NCI-H460 (cell line): ENCODE data around the gene CERS1. TPM values are rescaled to one million over a fixed set of nuclear protein-coding genes. Genes with fewer than 3 reads are reported as not detected.
A peak's percentile ranks its signal among the peaks of the same experiment; 100 is the strongest.

ENCODE experiments used
- DNase-seq: peaks from one replicate; pipeline ENCODE4 v3.0.0-alpha.2; 2016; ENCODE audit warnings: low read depth; ENCODE audit errors: extremely low read depth
- polyA plus RNA-seq: library from polyadenylated mRNA; depleted of rRNA; stranded (reverse); fragments of >200 nt; gene quantifications from 2 replicates; pipeline ENCODE4 v1.2.3, GENCODE V29; 2014; cell fraction: nucleus; rRNA removed
- total RNA-seq: library from RNA; depleted of rRNA; stranded (reverse); fragments of >200 nt; shearing (Covaris generic); gene quantifications from 2 replicates; pipeline ENCODE4 v1.2.3, GENCODE V29; 2014; rRNA removed

CERS1 gene
- total RNA-seq = 5.2 and 7.0 TPM in 2 replicates
- polyA plus RNA-seq = 6.9 and 7.1 TPM in 2 replicates

GRCh38 chr19:18895824-18896341 is at the start of gene CERS1:
TSS of gene CERS1 (minus strand) at chr19:18896158. CDS start at chr19:18896072, 86 bp downstream.
- DNase-seq = no peak

DNA sequence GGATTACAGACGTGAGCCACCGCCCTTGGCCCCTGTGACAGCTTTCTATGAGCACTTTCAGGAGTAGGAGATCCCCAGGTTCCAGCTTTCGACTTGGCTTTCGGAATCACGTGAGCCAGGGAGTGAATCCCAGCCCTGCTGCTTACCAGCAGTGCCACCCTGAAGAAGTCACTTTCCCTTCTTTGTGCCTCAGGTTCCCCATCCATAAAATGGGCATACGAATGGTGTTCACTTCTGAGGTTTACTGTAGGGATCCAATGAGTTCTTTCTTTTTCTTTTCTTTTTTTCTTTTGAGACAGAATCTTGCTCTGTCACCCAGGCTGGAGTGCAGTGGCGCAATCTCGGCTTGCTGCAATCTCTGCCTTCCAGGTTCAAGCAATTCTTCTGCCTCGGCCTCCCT is 49.3 kb upstream of the CERS1 start:
- no peak for DNase-seq

DNA sequence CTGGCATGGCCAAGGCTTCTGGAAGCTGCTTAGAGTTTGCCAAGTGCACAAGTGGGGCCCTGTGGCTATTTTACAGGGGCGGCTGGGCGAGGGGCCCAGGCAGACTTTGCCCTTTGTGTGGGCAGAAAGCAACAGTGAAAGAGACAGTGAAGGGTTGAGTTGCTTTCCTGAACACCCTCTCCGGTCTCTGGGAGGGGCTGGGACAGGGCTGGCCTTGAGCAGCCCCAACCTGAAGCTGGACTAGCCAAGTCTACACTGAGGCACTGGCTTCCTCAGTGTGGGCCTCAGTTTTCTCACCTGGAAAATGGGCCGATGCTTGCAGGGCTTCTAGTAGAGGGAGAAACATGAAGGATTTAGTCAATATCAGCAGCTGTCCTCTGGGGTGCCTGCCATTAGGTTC is 47.5 kb upstream of the CERS1 start:
- DNase-seq = no peak

- DNase-seq = no peak
Observed at GRCh38 chr19:18942692-18943091, 46.7 kb upstream of the CERS1 start.

- DNase-seq = no peak
Observed at GRCh38 chr19:18941628-18942354, 45.8 kb upstream of the CERS1 start.

DNA sequence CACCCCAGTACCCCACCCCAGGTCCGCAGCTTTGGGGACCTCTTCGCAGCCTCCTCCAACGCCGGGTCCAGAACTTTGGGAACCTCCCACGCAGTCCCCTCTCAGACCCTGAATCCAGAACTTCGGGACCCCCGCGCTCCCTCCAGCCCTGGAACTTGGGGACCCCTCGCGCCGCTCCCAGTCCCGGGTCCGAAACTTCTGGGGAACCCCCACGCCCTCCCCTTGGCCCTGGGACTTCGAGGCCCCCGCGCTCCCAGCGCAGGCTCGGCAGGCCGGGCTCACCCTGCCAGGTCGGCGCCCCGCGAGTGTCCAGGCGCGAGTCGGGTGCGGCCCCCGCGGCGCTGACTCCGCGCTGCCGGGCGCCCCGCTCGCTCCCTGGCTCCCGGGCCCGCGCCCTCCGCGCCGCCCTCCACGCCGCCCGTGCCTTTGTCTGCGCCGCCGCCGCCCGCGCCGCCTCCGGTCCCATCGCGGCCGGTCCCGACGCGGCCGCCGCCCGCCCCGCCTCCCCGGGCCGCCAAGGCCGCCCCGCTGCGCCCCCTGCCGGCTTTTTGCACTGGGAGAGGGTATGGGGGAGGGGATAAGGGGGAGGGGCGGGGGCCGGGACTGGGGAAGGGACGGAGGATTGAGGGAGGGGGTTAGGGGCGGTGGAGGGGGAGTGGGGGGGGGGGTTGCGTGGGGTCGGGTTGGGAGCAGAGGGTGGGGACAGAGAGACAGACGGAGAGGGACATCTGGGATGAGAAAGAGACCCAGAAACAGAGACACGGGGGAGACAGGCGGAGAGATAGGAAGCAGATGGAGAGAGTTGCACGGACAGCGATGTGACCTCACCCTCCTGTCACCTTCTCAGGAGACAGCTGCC is 45.0 kb upstream of the CERS1 start, which contains the start of gene HOMER3:
Gene HOMER3, minus strand, starts transcription at position 449 of the 859 bp plus-strand sequence. CDS start 2,235 bp downstream, outside the sequence.
- DNase-seq = peak; percentile 53

- DNase-seq = no peak
Observed at GRCh38 chr19:18939922-18940768, 44.2 kb upstream of the CERS1 start.

GRCh38 chr19:18939163-18939562 is 43.2 kb upstream of the CERS1 start:
- DNase-seq = no peak

DNA sequence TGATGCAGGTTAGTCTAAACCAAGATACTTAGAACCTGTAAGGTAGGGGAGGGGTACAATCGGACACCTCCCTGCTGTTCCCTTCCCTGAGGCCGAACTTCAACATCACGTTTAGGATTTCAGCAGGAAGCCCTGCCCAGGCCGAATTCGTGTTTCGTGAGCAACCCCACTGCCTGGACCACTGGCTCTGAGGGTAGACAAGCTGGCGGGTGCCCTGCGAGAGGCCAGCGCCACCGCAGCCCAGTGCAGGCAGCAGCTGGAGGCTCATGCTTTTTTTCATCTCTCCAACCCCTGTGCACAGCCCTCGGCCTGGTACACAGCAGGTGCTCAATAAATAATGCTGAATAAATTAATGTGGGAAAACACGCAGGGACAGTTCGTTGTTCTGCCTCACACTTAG is 37.3 kb upstream of the CERS1 start:
- no peak for DNase-seq

- DNase-seq = peak; percentile 62
Observed at GRCh38 chr19:18932216-18932841, 36.4 kb upstream of the CERS1 start.

DNA sequence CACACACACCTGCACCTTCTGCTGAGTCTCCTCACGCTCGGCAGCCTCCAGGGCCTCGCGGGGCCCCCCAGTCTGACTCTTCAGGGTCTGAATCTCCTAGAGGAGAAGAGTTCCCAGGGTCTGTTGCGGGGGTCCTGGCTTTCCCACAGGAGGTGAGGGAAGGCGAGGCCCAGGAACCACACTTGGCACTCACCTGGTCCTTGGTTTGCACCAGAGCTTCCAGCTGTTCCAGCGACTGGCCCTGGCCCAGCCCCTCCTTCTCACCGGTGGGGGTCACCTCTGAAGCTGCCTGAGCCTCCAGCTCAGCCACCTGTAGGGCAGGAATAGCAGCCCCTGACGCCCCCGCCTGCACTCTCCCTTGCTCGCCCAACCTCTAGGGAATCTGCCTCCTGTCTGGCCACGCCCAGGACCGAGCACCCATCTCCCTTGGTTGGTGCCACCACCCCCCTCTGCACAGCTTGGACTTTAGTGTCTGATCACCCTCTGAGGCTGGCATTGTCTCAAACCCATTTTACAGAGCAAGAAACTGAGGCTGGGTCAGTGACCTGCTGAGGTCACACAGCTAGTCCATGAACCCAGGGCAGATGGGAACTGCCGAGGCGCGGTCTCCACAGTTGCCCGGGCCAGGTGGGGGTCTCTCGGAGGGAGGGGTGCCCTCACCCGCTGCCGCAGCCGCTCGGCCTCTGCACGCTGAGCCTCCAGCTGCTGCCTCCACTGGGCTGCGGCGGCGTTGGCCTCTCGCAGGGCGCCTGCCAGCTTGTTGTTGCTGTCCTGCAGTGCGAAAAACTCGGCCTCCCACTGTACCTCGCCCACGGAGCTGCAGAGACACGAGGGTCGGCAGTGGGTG is 35.6 kb upstream of the CERS1 start:
- no peak for DNase-seq

DNA sequence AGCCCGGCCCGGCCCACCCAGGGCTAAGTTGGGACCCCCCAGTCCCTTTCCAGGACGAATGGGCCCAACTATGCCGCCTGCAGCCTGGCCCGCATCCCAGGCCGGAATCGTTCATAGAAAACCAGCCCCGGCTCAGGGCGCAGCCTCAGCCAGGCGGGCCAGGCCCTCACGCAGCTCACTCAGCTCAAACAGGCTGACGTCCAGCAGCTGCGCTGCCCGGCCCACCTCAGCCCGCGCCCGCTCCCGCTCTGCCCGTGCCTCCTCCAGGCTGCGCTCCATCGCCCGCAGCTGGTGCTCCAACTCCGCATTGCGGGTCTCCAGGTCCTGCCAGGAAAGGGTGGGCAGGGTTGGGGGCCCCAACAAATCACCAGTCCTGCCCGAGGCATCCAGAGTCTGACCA is 33.4 kb upstream of the CERS1 start:
- DNase-seq = no peak

GRCh38 chr19:18928018-18928805 is 32.3 kb upstream of the CERS1 start:
- DNase-seq = no peak

GRCh38 chr19:18924684-18925213 is 28.8 kb upstream of the CERS1 start:
- no peak for DNase-seq

DNA sequence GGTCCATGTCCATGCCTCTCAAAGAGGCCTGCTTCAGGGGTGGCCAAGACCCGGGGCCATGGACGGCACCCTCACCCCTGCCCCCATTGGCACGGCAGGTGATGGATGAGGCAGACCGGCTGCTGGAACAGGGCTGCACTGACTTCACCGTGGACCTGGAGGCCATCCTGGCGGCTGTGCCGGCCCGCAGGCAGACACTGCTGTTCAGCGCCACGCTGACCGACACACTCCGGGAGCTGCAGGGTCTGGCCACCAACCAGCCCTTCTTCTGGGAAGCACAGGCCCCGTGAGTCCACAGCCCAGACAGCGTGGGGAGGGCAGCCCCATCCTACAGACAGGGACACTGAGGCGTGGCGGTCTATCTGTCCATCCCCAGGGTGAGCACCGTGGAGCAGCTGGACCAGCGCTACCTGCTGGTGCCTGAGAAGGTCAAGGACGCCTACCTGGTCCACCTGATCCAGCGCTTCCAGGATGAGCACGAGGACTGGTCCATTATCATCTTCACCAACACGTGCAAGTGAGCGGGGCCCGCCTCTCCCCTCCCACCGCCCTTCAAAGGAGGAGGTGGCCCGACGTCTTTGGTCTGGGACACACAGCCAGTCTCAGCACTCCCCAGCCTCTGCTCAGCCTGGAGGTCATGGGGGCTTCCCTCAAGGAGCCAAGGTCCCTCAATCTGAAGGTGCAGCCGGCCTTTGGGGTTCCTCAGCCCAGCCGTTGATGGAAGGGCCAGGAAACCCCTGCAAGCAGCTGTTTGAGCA is 26.4 kb upstream of the CERS1 start:
- no peak for DNase-seq

- DNase-seq = no peak
Observed at GRCh38 chr19:18921593-18921992, 25.6 kb upstream of the CERS1 start.

DNA sequence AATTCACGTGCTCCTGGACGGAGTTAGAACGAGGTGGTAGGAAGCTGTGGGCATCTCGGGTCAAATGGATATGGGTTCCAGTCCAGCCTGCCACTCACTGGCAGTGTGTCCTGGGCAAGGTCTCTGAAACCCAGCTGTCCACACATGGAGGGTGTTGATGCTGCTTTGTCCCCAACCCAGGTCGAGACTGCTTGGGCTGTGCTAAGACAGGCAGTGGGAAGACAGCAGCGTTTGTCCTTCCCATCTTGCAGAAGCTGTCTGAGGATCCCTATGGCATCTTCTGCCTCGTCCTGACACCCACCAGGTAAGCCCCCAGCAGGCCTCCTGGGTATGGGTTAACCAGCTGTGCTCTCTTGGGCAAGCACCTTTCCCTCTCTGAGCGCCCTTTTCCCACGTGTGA is 24.4 kb upstream of the CERS1 start:
- no peak for DNase-seq

GRCh38 chr19:18919900-18920214 is 23.9 kb upstream of the CERS1 start:
- no peak for DNase-seq
